HepG2 (cell line): Measurements from ENCODE around the gene MEA1. TPM values are rescaled to one million over a fixed set of nuclear protein-coding genes. Genes with fewer than 3 reads are reported as not detected.
"Not testable (repeated sequence)": the region's sequence is repeated elsewhere in the genome, so short reads cannot be mapped to it uniquely, and the experiment has no call there.

Experiments used
- ATAC-seq: fragments of 200-7000 bp; cut with Tn5 transposase; 3 replicates; pipeline ENCODE4 v1.9.1; 2020; ENCODE audit warnings: mild to moderate bottlenecking, moderate library complexity
- BruUV-seq: library from RNA; stranded (reverse); fragments of 400-500 nt; replicated peaks from 2 replicates; lab custom pipeline; 2021; lab: Mats Ljungman, UMichigan
- CTCF ChIA-PET: fragments of 300-600 bp; formaldehyde crosslinking; extraction: SDS; loops from one replicate; lab custom pipeline; 2021; ENCODE audit warnings: low total read pairs, inconsistent platforms, low intra/inter-chr PET ratio; lab: Yijun Ruan, JAX
- POLR2A ChIA-PET: fragments of 350-600 bp; sonication (Branson Sonifier 250); formaldehyde crosslinking; loops from one replicate; lab custom pipeline; 2020; ENCODE audit warnings: antibody characterized with exemption, inconsistent platforms; lab: Yijun Ruan, JAX
- DNase-seq: peaks from one replicate; pipeline ENCODE4 v3.0.0-alpha.2; 2015; ENCODE audit warnings: low spot score
- FAIRE-seq: peaks from 3 replicates; lab custom pipeline; 2011; peaks lifted over from hg19 to GRCh38; lab: Jason Lieb, UNC
- H2AFZ ChIP-seq: one replicate; pipeline ENCODE4 v1.6.1; 2011; ENCODE audit warnings: low read length, inconsistent platforms
- H3K27ac ChIP-seq: fragments of 300-600 bp; 3 replicates; pipeline ENCODE4 v1.8.0; 2011; ENCODE audit warnings: mixed run types, mild to moderate bottlenecking, mixed read lengths, low read length, inconsistent platforms; ENCODE audit not compliant: insufficient read depth; ENCODE audit errors: extremely low read length
- H3K27me3 ChIP-seq, 2 experiments: fragments of 200-600 bp in 1 of 2; 2 replicates in 1 of 2; 3 replicates in 1 of 2; pipeline versions ENCODE4 v1.6.0 to v1.8.0; 2011; ENCODE audit warnings: low read length in 2 of 2, mild to moderate bottlenecking in 2 of 2, moderate library complexity in 2 of 2, inconsistent platforms in 1 of 2; ENCODE audit not compliant: insufficient read depth in 2 of 2, control insufficient read depth in 1 of 2
- H3K36me3 ChIP-seq, 2 experiments: fragments of 200-600 bp in 1 of 2; replicated peaks in 1 of 2; 2 replicates in 1 of 2; 3 replicates in 1 of 2; pipeline versions ENCODE4 v1.5.1 to v1.8.0; 2011; ENCODE audit warnings: low read length in 2 of 2, inconsistent platforms in 1 of 2; ENCODE audit not compliant: insufficient read depth in 2 of 2, control insufficient read depth in 1 of 2
- H3K4me1 ChIP-seq: 2 replicates; pipeline ENCODE4 v1.5.1; 2012; ENCODE audit warnings: low read length, inconsistent platforms; ENCODE audit not compliant: insufficient read depth
- H3K4me2 ChIP-seq: 2 replicates; pipeline ENCODE4 v1.6.0; 2011; ENCODE audit warnings: low read depth, low read length, inconsistent platforms
- H3K4me3 ChIP-seq, 3 experiments: fragments of 200-600 bp in 1 of 3; sonication (generic), shearing (Covaris generic) in 1 of 3; replicated peaks in 1 of 3; 2 replicates each; pipeline ENCODE4 v1.5.1; 2011 to 2016; ENCODE audit warnings: low read length in 3 of 3, inconsistent platforms in 2 of 3, low read depth in 2 of 3, mild to moderate bottlenecking in 2 of 3, control low read depth in 1 of 3, mixed read lengths in 1 of 3; ENCODE audit not compliant: insufficient read depth in 1 of 3
- H3K79me2 ChIP-seq: one replicate; pipeline ENCODE4 v1.6.1; 2011; ENCODE audit warnings: low read length, inconsistent platforms; ENCODE audit not compliant: insufficient read depth
- H3K9ac ChIP-seq: 2 replicates; pipeline ENCODE4 v1.6.0; 2011; ENCODE audit warnings: mild to moderate bottlenecking, low read depth, low read length, inconsistent platforms; ENCODE audit not compliant: insufficient read depth
- H3K9me3 ChIP-seq: 2 replicates; pipeline ENCODE4 v1.5.1; 2012; ENCODE audit warnings: mild to moderate bottlenecking, low read length
- H4K20me1 ChIP-seq: 2 replicates; pipeline ENCODE4 v1.6.0; 2011; ENCODE audit warnings: inconsistent platforms, mild to moderate bottlenecking, low read length, moderate library complexity; ENCODE audit not compliant: insufficient read depth
- CENPT ChIP-seq: sonication (generic); formaldehyde crosslinking; IDR thresholded peaks from 2 replicates; pipeline ENCODE4 v1.8.0; 2022; ENCODE audit warnings: low read depth, mild to moderate bottlenecking, moderate library complexity, missing genetic modification reagents
- ELF3 ChIP-seq: IDR thresholded peaks from 2 replicates; pipeline ENCODE4 v1.6.1; 2016; ENCODE audit warnings: missing genetic modification reagents, missing compliant biosample characterization
- HNRNPK ChIP-seq: fragments of 200-400 bp; formaldehyde crosslinking; IDR thresholded peaks from 2 replicates; pipeline ENCODE4 v1.6.1; 2018; ENCODE audit warnings: low read length, low read depth, moderate library complexity, mild to moderate bottlenecking; ENCODE audit not compliant: poor library complexity, severe bottlenecking
- MAZ ChIP-seq, 2 experiments: sonication (generic) in 1 of 2; formaldehyde crosslinking in 1 of 2; IDR thresholded peaks; 2 replicates each; pipeline versions ENCODE4 v1.5.0 to v1.6.1; 2012 to 2020; ENCODE audit warnings: low read depth in 2 of 2, mild to moderate bottlenecking in 2 of 2, borderline replicate concordance in 1 of 2, improper control_type of control experiment in 1 of 2, low read length in 1 of 2, missing genetic modification reagents in 1 of 2, moderate library complexity in 1 of 2
- POLR2AphosphoS2 ChIP-seq: IDR thresholded peaks from 2 replicates; pipeline ENCODE4 v1.6.1; 2011; ENCODE audit warnings: low read depth, low read length, improper control_type of control experiment
- POLR2G ChIP-seq: fragments of 200-400 bp; formaldehyde crosslinking; IDR thresholded peaks from 2 replicates; pipeline ENCODE4 v1.6.1; 2018; ENCODE audit warnings: mild to moderate bottlenecking, low read depth, low read length, moderate library complexity
- PREB ChIP-seq: sonication (generic); formaldehyde crosslinking; IDR thresholded peaks from 2 replicates; pipeline ENCODE4 v1.4.0; 2020; ENCODE audit warnings: missing genetic modification reagents
- RBFOX2 ChIP-seq: fragments of 200-400 bp; formaldehyde crosslinking; IDR thresholded peaks from 2 replicates; pipeline ENCODE4 v1.6.1; 2017; ENCODE audit warnings: low read depth, mild to moderate bottlenecking, low read length
- RXRA ChIP-seq: sonication (generic); formaldehyde crosslinking; IDR thresholded peaks from 2 replicates; pipeline ENCODE4 v1.5.1; 2020; ENCODE audit warnings: missing genetic modification reagents
- SP1 ChIP-seq, 2 experiments: fragments of 450-650 bp in 1 of 2; sonication (generic) in 1 of 2; formaldehyde crosslinking in 1 of 2; IDR thresholded peaks; 2 replicates each; pipeline versions ENCODE4 v1.4.0 to v1.6.1; 2016 to 2020; ENCODE audit warnings: missing genetic modification reagents in 1 of 2
- TP53 ChIP-seq: sonication (generic); formaldehyde crosslinking; conservative IDR thresholded peaks from 2 replicates; pipeline ENCODE4 v1.4.0; 2020; ENCODE audit warnings: missing genetic modification reagents
- ZMYM2 ChIP-seq: sonication (generic); formaldehyde crosslinking; IDR thresholded peaks from 2 replicates; pipeline ENCODE4 v1.8.0; 2022; ENCODE audit warnings: mild to moderate bottlenecking, missing genetic modification reagents
- ZNF136 ChIP-seq: sonication (generic); formaldehyde crosslinking; IDR thresholded peaks from 2 replicates; pipeline ENCODE4 v1.8.1; 2022; ENCODE audit warnings: low read depth, mild to moderate bottlenecking, moderate library complexity, missing genetic modification reagents
- ZNF530 ChIP-seq: sonication (generic); formaldehyde crosslinking; IDR thresholded peaks from 2 replicates; pipeline ENCODE4 v1.5.0; 2020; ENCODE audit warnings: low read depth, mild to moderate bottlenecking, missing genetic modification reagents
- WGBS: methylation state at CpG from one replicate; pipeline ENCODE4 v1.1.6; 2017; ENCODE audit warnings: low lambda C conversion rate; 5-methylcytosine and 5-hydroxymethylcytosine counted together
- in situ Hi-C: cut with HindIII; loops from 2 replicates; pipeline ENCODE4 v1.10.0; 2017; ENCODE audit warnings: low pct_unique_long_range_greater_than_20kb; ENCODE audit not compliant: extremely low pct_ligation_motif_present
- intact Hi-C: fragments of 100-400 bp; cut with micrococcal nuclease; formaldehyde crosslinking; loops from one replicate; pipeline ENCODE4 v1.10.0; 2022; ENCODE audit not compliant: unreplicated experiment
- polyA plus RNA-seq, 8 experiments: library from polyadenylated mRNA; depleted of rRNA in 3 of 8; stranded (reverse) in 7 of 8; unstranded in 1 of 8; fragments of >200 nt; fragmentation: Illumina TruSeq in 4 of 8; extraction: Trizol in 4 of 8; gene quantifications; 2 replicates each; pipeline versions ENCODE4 v1.2.1 to v1.2.3, GENCODE V29; 2011 to 2016; ENCODE audit warnings: low read depth in 4 of 8, missing spikeins in 1 of 8, mixed read lengths in 1 of 8; ENCODE audit not compliant: insufficient read depth in 1 of 8
- total RNA-seq, 5 experiments: library from RNA; depleted of rRNA; stranded (reverse); fragments of >200 nt; fragmentation: Illumina TruSeq; extraction: Trizol; gene quantifications; 2 replicates each; pipeline ENCODE4 v1.2.3, GENCODE V29; 2016; ENCODE audit warnings: low read depth in 1 of 5

MEA1 gene
- total and polyA plus RNA-seq, 2 of the 13 experiments (the other 11 are each of a cell fraction or from before 2014, with no cell fraction given), result 75.6 to 86.2 TPM

- DNase-seq, FAIRE-seq, H3K9ac ChIP-seq, H3K27ac ChIP-seq, H3K9me3 ChIP-seq, CTCF ChIA-PET, H2AFZ ChIP-seq, intact Hi-C loops, H4K20me1 ChIP-seq, H3K4me1 ChIP-seq, in situ Hi-C loops, H3K79me2 ChIP-seq, H3K27me3 ChIP-seq, ATAC-seq, H3K4me3 ChIP-seq, H3K4me2 ChIP-seq, BruUV-seq: not testable (repeated sequence)
- WGBS, result 97% methylated on average over 8 of the region's 8 CpGs
- TF ChIP-seq HNRNPK, result peak; percentile 15
- POLR2A ChIA-PET, result interaction anchor here (1.4 kb wide), 1 partner anchor 12 kb away, joined by 4 read pairs; the partner anchor contains the start of gene CUL7
- peaks cover 53 to 82% of the 10 kb centered on the region in 2 experiments for H3K36me3 ChIP-seq
Measured at GRCh38 chr6:43041475-43041874, 27.7 kb upstream of the MEA1 start.

- Histone ChIP-seq H3K4me3 (no peak overlapping the region), H3K9ac (no peak overlapping the region), H3K27ac (no peak overlapping the region), H3K79me2 (no peaks in the 10 kb centered on the region), H3K27me3 (no peaks in the 10 kb centered on the region), H3K9me3 (no peaks in the 10 kb centered on the region), H4K20me1 (peaks cover under 1% of the 10 kb centered on the region; the same call in 1 of the 2 replicates), H3K4me1 (peaks cover 4% of the 10 kb centered on the region), H3K4me2 (no peak overlapping the region), H3K36me3 (peaks cover 46 to 74% of the 10 kb centered on the region in 2 experiments), H2AFZ (no peak overlapping the region)
- WGBS, result 98% methylated on average over 18 of the region's 18 CpGs
- ATAC-seq (no peak), DNase-seq (no peak), FAIRE-seq (no peak)
- CTCF ChIA-PET, result no interaction called here
- intact Hi-C loops (no loop called here), in situ Hi-C loops (no loop called here)
- no TSS peak for BruUV-seq
- POLR2A ChIA-PET, result interaction anchor here (0.6 to 1.4 kb wide), 2 partner anchors 13 to 136 kb away, joined by 3 to 4 read pairs; partner anchors contain the start of gene CUL7
- TF ChIP-seq TP53, result no peak
- no peak for TF ChIP-seq MAZ (IDR thresholded peaks at IDR 0.05; ENCODE audit: borderline replicate concordance, low read depth, low read length)
- no peak for TF ChIP-seq MAZ (CRISPR knock-in tag; IDR thresholded peaks at IDR 0.05; ENCODE audit: low read depth)
- TF ChIP-seq ELF3 (CRISPR knock-in tag), result no peak
- no peak for TF ChIP-seq ZMYM2 (CRISPR knock-in tag)
- TF ChIP-seq RBFOX2, result peak; percentile 67
- TF ChIP-seq SP1 (IDR thresholded peaks at IDR 0.05), result no peak
- TF ChIP-seq SP1 (CRISPR knock-in tag; IDR thresholded peaks at IDR 0.05), result no peak
- TF ChIP-seq RXRA (CRISPR knock-in tag), result no peak
- peak; percentile 47 for TF ChIP-seq POLR2G
- TF ChIP-seq CENPT (CRISPR knock-in tag), result no peak
- no peak for TF ChIP-seq ZNF136 (CRISPR knock-in tag)
- TF ChIP-seq POLR2AphosphoS2, result no peak
- no peak for TF ChIP-seq PREB (CRISPR knock-in tag)
- no peak for TF ChIP-seq ZNF530 (CRISPR knock-in tag)
Measured at GRCh38 chr6:43040542-43041257, 27.0 kb upstream of the MEA1 start.
